GM23338 (cell line): ENCODE measurements around the gene NUCB1.

Experiments used
- CREB1 ChIP-seq: fragments of 250-450 bp; sonication (Bioruptor Pico); IDR thresholded peaks from 2 replicates; pipeline ENCODE4 v1.5.0; 2020; ENCODE audit warnings: low read depth, mild to moderate bottlenecking, moderate library complexity
- CTCF ChIP-seq, 2 experiments: fragments of 200-600 bp in 1 of 2; sonication (generic) in 1 of 2; conservative IDR thresholded peaks; 2 replicates each; pipeline versions ENCODE4 v1.5.1 to v1.6.1; 2016 to 2017; ENCODE audit warnings: antibody characterized with exemption in 2 of 2, low read depth in 2 of 2, mild to moderate bottlenecking in 2 of 2, moderate library complexity in 1 of 2
- EZH2 ChIP-seq: fragments of 200-600 bp; sonication (generic); IDR thresholded peaks from one replicate; pipeline ENCODE4 v1.8.0; 2017; ENCODE audit warnings: antibody characterized with exemption, mild to moderate bottlenecking, low read depth; ENCODE audit not compliant: unreplicated experiment
- EZH2phosphoT487 ChIP-seq: fragments of 200-600 bp; sonication (generic); IDR thresholded peaks from one replicate; pipeline ENCODE4 v1.8.1; 2018; ENCODE audit warnings: antibody characterized with exemption; ENCODE audit not compliant: unreplicated experiment
- JUNB ChIP-seq: IDR thresholded peaks from one replicate; pipeline ENCODE4 v1.6.1; 2016; ENCODE audit warnings: antibody characterized with exemption; ENCODE audit not compliant: unreplicated experiment
- NANOG ChIP-seq: IDR thresholded peaks from 2 replicates; pipeline ENCODE4 v1.6.1; 2016; ENCODE audit warnings: antibody characterized with exemption, borderline replicate concordance
- POLR2AphosphoS5 ChIP-seq: IDR thresholded peaks from 2 replicates; pipeline ENCODE4 v1.6.1; 2016; ENCODE audit warnings: antibody characterized with exemption, low read depth
- REST ChIP-seq: IDR thresholded peaks from one replicate; pipeline ENCODE4 v1.6.1; 2018; ENCODE audit warnings: antibody characterized with exemption; ENCODE audit not compliant: unreplicated experiment
- STAT1 ChIP-seq: IDR thresholded peaks from one replicate; pipeline ENCODE4 v1.6.1; 2016; ENCODE audit warnings: antibody characterized with exemption; ENCODE audit not compliant: unreplicated experiment
- ZNF114 ChIP-seq: fragments of 250-450 bp; sonication (Bioruptor Pico); IDR thresholded peaks from 2 replicates; pipeline ENCODE4 v1.5.0; 2020; ENCODE audit warnings: mild to moderate bottlenecking, moderate library complexity
- ZNF331 ChIP-seq: fragments of 250-450 bp; sonication (Bioruptor Pico); IDR thresholded peaks from 2 replicates; pipeline ENCODE4 v1.5.0; 2020; ENCODE audit warnings: low read depth, mild to moderate bottlenecking, moderate library complexity

GRCh38 chr19:48862827-48863226 is 37.3 kb upstream of the NUCB1 start:
- TF ChIP-seq EZH2 (no peak), CTCF (conservative IDR thresholded peaks at IDR 0.05; ENCODE audit: low read depth in 2 of 2) (no peak), REST (no peak), JUNB (no peak), POLR2AphosphoS5 (no peak), EZH2phosphoT487 (no peak), CREB1 (no peak), NANOG (no peak), STAT1 (no peak), ZNF114 (CRISPR knock-in tag) (no peak), ZNF331 (no peak)
